KMS-11 (cell line): Measurements from ENCODE around the gene NCAM2.

Experiments
- H2AFZ ChIP-seq: fragments of 200-600 bp; sonication (generic); 2 replicates; pipeline ENCODE4 v1.6.1; 2016; ENCODE audit warnings: antibody characterized with exemption, mixed run types, low read depth
- H3K27ac ChIP-seq: fragments of 200-600 bp; sonication (generic); 2 replicates; pipeline ENCODE4 v1.6.1; 2016; ENCODE audit warnings: mild to moderate bottlenecking, mixed run types
- H3K27me3 ChIP-seq: fragments of 200-600 bp; sonication (generic); 2 replicates; pipeline ENCODE4 v1.6.1; 2017; ENCODE audit warnings: mild to moderate bottlenecking, low read depth, mixed run types, moderate library complexity; ENCODE audit not compliant: insufficient read depth
- H3K36me3 ChIP-seq: fragments of 200-600 bp; sonication (generic); 2 replicates; pipeline ENCODE4 v1.6.1; 2017; ENCODE audit warnings: mild to moderate bottlenecking, mixed run types; ENCODE audit not compliant: insufficient read depth
- H3K4me1 ChIP-seq: fragments of 200-600 bp; sonication (generic); 2 replicates; pipeline ENCODE4 v1.6.1; 2016; ENCODE audit warnings: mild to moderate bottlenecking, low read depth, mixed run types; ENCODE audit not compliant: poor library complexity, severe bottlenecking
- H3K4me2 ChIP-seq: fragments of 200-600 bp; sonication (generic); 2 replicates; pipeline ENCODE4 v1.7.0; 2016; ENCODE audit warnings: mild to moderate bottlenecking, mixed run types
- H3K4me3 ChIP-seq: fragments of 200-600 bp; sonication (generic); IDR thresholded peaks from 2 replicates; pipeline ENCODE4 v1.6.1; 2017; ENCODE audit warnings: low read depth, low read length, mixed read lengths; ENCODE audit not compliant: insufficient read depth
- H3K79me2 ChIP-seq: fragments of 200-600 bp; sonication (generic); 2 replicates; pipeline ENCODE4 v1.6.1; 2016; ENCODE audit warnings: low read depth, mixed run types; ENCODE audit not compliant: insufficient read depth
- H3K9ac ChIP-seq: fragments of 200-600 bp; sonication (generic); 2 replicates; pipeline ENCODE4 v1.6.1; 2016; ENCODE audit warnings: mild to moderate bottlenecking, mixed run types
- H4K20me1 ChIP-seq: fragments of 200-600 bp; sonication (generic); 2 replicates; pipeline ENCODE4 v1.6.1; 2016; ENCODE audit warnings: mild to moderate bottlenecking, mixed run types; ENCODE audit not compliant: insufficient read depth
- TF ChIP-seq, protein P1 (sequence below): fragments of 200-600 bp; sonication (generic); conservative IDR thresholded peaks from 2 replicates; pipeline ENCODE4 v1.6.1; 2017; ENCODE audit warnings: low read depth, mild to moderate bottlenecking, antibody characterized with exemption, low read length, moderate library complexity, mixed read lengths

The NCAM2 gene

DNA sequence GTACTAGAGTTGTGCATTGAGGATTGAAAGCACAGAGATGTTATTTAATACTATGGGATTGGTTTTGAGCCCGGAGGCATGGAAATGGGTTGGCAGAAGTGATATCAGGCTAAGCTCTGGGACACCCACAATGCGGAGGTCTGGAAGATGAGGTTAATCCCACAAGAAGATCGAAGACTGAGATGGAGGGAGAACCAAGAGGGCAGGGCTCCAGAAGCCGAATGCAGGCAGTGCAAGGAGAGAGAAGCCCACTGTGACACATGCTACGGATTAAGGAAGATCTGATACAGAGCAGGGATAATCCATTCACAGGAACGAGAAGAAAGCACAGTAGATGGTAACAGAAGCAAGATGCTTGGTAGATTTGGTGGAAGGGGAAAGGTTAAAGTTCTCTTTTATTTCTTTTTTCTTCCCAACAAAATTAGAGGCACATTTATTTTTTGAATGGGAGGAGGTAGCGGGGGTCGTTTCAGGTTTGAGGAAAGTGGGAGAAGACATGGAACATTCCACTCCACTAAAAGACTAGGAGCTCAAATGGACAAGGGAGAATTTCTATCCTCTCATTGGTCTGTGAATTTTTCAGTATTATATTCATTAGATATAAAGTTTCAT is 113.2 kb downstream of the NCAM2 start:
- no peak overlapping the region for H3K4me3 ChIP-seq
- H4K20me1 ChIP-seq, result no peaks in the 10 kb centered on the region
- H3K9ac ChIP-seq, result no peak overlapping the region
- no peak overlapping the region for H3K27ac ChIP-seq
- H3K4me1 ChIP-seq, result no peaks in the 10 kb centered on the region
- H3K79me2 ChIP-seq, result no peaks in the 10 kb centered on the region
- no peak overlapping the region for H3K4me2 ChIP-seq
- no peaks in the 10 kb centered on the region for H3K27me3 ChIP-seq
- H3K36me3 ChIP-seq, result no peaks in the 10 kb centered on the region
- H2AFZ ChIP-seq, result no peak overlapping the region
- TF ChIP-seq, protein P1, sequence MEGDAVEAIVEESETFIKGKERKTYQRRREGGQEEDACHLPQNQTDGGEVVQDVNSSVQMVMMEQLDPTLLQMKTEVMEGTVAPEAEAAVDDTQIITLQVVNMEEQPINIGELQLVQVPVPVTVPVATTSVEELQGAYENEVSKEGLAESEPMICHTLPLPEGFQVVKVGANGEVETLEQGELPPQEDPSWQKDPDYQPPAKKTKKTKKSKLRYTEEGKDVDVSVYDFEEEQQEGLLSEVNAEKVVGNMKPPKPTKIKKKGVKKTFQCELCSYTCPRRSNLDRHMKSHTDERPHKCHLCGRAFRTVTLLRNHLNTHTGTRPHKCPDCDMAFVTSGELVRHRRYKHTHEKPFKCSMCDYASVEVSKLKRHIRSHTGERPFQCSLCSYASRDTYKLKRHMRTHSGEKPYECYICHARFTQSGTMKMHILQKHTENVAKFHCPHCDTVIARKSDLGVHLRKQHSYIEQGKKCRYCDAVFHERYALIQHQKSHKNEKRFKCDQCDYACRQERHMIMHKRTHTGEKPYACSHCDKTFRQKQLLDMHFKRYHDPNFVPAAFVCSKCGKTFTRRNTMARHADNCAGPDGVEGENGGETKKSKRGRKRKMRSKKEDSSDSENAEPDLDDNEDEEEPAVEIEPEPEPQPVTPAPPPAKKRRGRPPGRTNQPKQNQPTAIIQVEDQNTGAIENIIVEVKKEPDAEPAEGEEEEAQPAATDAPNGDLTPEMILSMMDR, result no peak

DNA sequence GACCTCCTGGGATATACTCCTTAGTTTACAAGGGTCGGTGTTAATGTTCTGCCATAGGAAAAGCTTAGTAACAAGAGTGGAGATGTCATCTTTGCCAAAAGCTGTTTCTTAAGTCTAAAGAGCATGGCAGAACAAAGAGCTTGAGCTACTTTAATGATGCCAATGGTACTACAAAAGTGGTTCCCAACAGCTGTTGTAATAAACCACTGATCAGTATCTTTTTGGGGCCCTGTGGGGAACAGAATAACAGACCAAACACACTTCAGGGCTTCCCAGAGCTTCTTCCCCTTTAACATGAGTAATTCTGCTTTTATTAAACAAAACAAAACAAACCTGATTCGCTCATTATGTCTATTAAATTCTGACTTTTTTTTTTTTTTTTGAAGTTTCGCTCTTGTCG is 116.3 kb downstream of the NCAM2 start:
- H3K36me3 ChIP-seq, result no peaks in the 10 kb centered on the region
- H2AFZ ChIP-seq, result no peak overlapping the region
- H4K20me1 ChIP-seq, result no peaks in the 10 kb centered on the region
- no peak overlapping the region for H3K4me2 ChIP-seq
- no peak overlapping the region for H3K27ac ChIP-seq
- no peaks in the 10 kb centered on the region for H3K27me3 ChIP-seq
- no peak overlapping the region for H3K4me3 ChIP-seq
- no peaks in the 10 kb centered on the region for H3K4me1 ChIP-seq
- H3K79me2 ChIP-seq, result no peaks in the 10 kb centered on the region
- no peak overlapping the region for H3K9ac ChIP-seq
- TF ChIP-seq, protein P1, result no peak

DNA sequence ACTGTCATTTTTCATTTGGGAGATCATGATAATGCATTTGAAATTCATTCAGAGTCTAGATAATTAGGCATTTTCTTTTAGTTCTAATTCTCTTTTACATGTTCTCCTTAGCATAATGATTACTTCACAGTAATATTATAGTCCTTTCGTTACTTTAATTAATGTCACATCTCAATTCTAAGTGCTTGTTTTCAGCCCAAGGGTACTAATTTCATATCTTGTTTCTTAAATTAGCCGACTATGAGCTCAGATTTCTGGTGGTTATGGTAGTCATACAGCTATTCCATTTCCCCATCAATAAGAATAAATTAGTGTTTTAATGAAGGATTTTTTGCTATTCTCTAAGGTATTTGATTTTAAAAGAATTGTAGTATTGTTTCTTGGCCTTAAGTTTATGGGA is 120.9 kb downstream of the NCAM2 start:
- H4K20me1 ChIP-seq, result no peaks in the 10 kb centered on the region
- no peaks in the 10 kb centered on the region for H3K79me2 ChIP-seq
- no peak overlapping the region for H3K4me3 ChIP-seq
- no peak overlapping the region for H3K9ac ChIP-seq
- H3K27me3 ChIP-seq, result no peaks in the 10 kb centered on the region
- no peak overlapping the region for H2AFZ ChIP-seq
- no peak overlapping the region for H3K4me2 ChIP-seq
- TF ChIP-seq, protein P1, result no peak
- no peaks in the 10 kb centered on the region for H3K36me3 ChIP-seq
- no peak overlapping the region for H3K27ac ChIP-seq
- H3K4me1 ChIP-seq, result no peaks in the 10 kb centered on the region

DNA sequence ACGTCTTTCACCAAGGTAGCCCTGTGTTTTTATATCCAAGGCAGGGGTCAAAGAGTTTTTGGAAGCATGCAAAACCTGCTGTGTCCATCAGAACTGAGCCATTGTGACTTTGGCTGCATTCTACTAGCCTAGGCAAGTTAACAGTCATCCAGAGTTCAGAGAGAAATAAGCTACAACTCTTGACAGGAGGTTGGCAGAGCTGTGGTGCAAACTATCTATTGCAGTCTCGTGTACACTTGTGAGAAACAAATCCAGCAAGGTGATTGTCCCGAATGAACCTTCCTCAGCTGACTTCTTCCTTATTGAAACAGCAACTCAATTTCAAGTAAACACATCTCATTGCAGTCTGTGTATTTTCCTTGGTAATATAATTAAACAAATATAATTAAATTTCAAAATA is 124.5 kb downstream of the NCAM2 start:
- Histone ChIP-seq H3K27ac (no peak overlapping the region), H3K4me3 (no peak overlapping the region), H2AFZ (no peak overlapping the region), H3K79me2 (no peaks in the 10 kb centered on the region), H3K4me1 (no peaks in the 10 kb centered on the region), H4K20me1 (no peaks in the 10 kb centered on the region), H3K27me3 (no peaks in the 10 kb centered on the region), H3K9ac (no peak overlapping the region), H3K36me3 (no peaks in the 10 kb centered on the region), H3K4me2 (no peak overlapping the region)
- TF ChIP-seq, protein P1, result no peak
